GM19452 (cell line): ENCODE measurements around the gene CINP.
"Not testable (repeated sequence)": the region's sequence is repeated elsewhere in the genome, so short reads cannot be mapped to it uniquely, and the experiment has no call there.

Experiments used
- ATAC-seq: cut with Tn5 transposase; IDR thresholded peaks from one replicate; pipeline ENCODE4 v1.9.1; 2021; ENCODE audit not compliant: unreplicated experiment

Gene CINP

DNA sequence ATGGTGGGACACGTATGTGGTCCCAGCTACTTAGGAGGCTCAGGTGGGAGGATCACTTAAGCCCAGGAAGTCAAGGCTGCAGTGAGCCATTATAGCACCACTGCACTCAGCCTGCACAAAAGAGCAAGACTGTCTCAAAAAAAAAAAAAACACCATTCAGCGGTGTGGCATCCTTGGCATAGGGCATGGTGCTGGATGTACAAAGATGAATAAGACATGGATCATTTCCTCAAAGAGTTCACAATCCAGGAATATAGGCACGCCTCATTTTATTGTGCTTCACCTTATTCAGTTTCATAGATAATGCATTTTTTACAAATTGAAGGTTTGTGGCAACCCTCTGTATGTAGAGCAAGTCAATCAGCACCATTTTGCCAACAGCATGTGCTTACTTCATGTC, 6.4 kb downstream of the CINP start:
- ATAC-seq: no peak

- ATAC-seq: no peak
Measured at GRCh38 chr14:102353126-102353619, 9.5 kb downstream of the CINP start.

- no peak for ATAC-seq
Measured at GRCh38 chr14:102352213-102352612, 10.5 kb downstream of the CINP start.

DNA sequence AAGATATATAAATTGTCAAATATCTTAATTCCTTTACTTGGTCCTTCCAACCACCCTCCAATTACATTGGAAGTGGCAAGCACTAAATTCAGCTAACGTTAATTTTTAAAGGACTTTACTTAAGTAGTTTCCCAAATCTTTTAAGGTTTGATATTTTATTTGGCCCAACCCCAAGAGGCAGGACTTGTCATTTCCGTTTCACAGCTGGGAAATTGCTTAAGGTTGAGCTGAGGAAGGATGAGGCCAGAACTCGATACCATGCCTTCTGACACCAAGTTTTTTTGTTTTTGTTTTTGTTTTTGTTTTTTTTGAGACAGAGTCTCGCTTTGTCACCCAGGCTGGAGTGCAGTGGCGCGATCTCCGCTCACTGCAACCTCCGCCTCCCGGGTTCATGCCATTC, 11.1 kb downstream of the CINP start:
- ATAC-seq: not testable (repeated sequence)

- no peak for ATAC-seq
Measured at GRCh38 chr14:102351023-102351422, 11.7 kb downstream of the CINP start.

GRCh38 chr14:102348376-102348775, 14.3 kb downstream of the CINP start:
- no peak for ATAC-seq

- no peak for ATAC-seq
Measured at GRCh38 chr14:102346645-102347044, 16.0 kb downstream of the CINP start.

DNA sequence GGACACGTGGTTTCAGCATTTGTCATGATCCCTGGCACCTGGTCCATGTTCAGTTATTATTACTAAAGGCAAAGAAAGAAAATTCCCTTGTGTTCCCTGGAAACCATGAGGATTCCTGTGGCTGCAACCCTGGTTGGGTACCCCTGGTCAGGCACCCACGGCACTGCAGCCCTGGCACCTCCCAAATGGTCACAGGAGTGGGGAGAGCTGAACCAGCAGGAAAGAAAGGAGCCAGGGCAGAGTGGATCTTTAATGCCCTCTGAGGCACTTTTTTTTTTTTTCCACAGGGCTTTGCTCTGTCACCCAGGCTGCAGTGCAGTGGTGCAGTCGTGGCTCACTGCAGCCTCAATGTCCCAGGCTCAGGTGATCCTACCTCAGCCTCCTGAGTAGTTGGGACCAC, 17.5 kb downstream of the CINP start:
- ATAC-seq: no peak

DNA sequence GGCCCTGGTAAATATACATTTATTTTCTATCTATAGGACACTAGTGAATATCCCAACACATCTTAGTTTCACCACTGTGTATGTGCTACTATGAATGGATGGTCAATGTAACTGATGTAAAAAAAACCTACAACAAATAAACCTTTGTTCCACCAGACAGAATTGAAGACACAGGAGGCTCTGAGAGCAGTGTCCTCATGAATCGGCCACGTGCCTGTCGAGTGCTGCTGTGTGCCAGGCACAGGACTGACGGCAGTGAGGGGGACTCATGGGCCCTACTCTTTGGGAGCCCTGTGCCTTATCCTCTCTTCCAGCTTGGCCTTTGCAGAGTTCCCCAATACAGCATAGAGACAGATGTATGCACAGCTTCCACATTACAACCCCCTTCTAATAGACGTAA, 18.2 kb downstream of the CINP start:
- ATAC-seq: no peak

DNA sequence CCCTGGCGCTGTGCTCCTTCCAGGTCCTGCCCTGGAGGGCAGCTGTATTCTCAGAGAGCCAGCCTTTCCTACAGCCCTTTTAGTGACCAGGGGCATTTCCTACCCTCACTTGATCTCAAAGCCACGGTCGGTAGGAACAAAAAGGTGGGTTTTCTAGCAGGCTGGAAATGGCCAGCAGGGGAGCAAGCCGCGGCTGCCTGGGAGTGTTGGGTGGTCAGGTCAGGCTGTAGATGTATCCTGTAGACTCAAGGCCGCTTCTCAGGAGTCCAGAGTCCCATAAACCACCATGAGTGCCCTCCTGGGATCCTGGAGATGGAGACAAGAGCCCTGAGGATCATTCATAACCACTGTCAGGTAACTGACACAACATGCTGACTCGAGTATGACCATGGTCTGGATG, 18.6 kb downstream of the CINP start:
- no peak for ATAC-seq

- ATAC-seq: no peak
Measured at GRCh38 chr14:102342238-102342637, 20.5 kb downstream of the CINP start.

- no peak for ATAC-seq
Measured at GRCh38 chr14:102341566-102341965, 21.1 kb downstream of the CINP start.

DNA sequence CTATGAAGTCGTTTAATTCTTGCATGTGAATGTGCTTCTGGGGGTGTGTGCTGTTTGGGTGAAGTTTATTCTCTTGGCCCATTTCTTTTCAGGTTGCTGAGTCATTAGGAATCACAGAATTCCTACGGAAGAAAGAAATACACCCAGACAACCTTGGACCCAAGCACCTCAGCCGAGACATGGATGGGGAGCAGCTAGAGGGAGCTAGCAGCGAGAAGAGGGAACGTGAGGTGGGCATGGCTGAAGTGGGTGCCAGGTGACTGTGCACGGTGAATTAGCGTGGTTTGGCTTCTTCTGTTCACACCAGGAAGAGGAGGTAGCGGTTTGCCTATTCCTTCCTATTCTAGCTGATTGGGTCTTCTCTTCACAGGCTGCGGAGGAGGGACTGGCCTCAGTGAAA, 24.0 kb downstream of the CINP start:
- ATAC-seq: no peak

- no peak for ATAC-seq
Measured at GRCh38 chr14:102335163-102335562, 27.5 kb downstream of the CINP start.

- no peak for ATAC-seq
Measured at GRCh38 chr14:102333795-102334705, 28.6 kb downstream of the CINP start.

DNA sequence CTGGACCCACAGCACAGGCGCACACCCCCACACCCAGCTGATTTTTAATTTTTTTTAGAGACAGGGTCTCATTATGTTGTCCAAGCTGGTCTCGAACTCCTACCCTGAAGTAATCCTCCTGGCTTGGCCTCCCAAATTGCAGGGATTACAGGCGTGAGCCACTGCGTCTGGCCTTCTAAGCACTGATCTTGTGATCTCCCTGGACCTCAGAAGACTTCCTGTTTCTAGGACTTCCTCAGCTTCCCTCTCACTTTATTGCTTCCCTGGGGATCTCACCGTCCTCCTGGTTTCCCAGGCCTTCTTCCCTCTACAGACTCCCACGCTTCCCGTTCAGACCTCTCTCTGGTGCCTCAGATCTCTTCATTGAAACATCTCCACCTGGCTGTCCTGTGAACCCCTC, 29.3 kb downstream of the CINP start:
- ATAC-seq: no peak

- ATAC-seq: no peak
Measured at GRCh38 chr14:102330806-102331205, 31.9 kb downstream of the CINP start.

DNA sequence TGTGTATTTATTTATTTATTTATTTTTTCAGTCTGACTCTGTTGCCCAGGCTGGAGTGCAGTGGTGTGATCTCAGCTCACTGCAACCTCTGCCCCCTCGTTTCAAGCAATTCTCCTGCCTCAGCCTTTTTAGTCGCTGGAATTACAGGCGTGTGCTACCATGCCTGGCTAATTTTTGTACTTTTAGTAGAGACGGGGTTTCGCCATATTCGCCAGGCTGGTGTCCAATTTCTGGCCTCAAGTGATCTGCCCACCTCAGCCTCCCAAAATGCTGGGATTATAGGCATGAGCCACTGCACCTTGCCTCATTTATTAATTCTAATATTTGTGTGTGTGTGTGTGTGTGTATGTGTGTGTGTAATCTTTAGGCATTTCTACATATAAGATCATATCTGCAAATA, 33.3 kb downstream of the CINP start:
- not testable (repeated sequence) for ATAC-seq

- no peak for ATAC-seq
Measured at GRCh38 chr14:102326583-102326982, 36.1 kb downstream of the CINP start.

- ATAC-seq: no peak
Measured at GRCh38 chr14:102325791-102326345, 36.8 kb downstream of the CINP start.

DNA sequence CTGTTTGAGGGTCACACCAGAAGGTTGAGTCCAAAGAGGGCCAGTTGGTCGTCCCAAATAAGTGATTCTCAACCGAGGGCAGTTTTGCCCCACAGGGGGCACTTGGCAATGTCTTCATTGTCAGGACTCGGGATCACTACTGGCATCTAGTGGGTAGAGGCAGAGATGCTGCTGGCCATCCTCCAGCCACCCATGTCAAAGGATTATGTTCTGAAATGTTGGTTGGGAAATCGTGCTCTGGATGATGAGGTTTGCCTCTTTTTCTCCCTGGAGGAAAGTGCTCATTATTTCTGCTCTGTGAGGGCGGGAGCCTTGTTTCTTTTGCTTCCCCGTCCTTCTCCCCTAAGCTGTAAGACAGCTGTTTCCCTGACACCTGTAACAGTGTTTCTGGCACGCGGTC, 39.6 kb downstream of the CINP start:
- no peak for ATAC-seq
